Activated gamma-delta T cell treated with Interleukin-2 at 50 U/mL for 16 hours (primary cell): ENCODE data around the gene ZNF385B.

ENCODE experiments used
- DNase-seq: peaks from one replicate; pipeline ENCODE4 v3.0.0-alpha.2; 2020

ZNF385B gene

GRCh38 chr2:179741317-179741716, 120.1 kb downstream of the ZNF385B start:
- no peak for DNase-seq

GRCh38 chr2:179729966-179730365, 131.4 kb downstream of the ZNF385B start:
- no peak for DNase-seq

- DNase-seq = no peak
These were observed 134.8 kb downstream of the ZNF385B start for GRCh38 chr2:179726461-179727180.

GRCh38 chr2:179724403-179724802, 137.0 kb downstream of the ZNF385B start:
- DNase-seq = no peak

GRCh38 chr2:179720173-179720772, 141.1 kb downstream of the ZNF385B start:
- no peak for DNase-seq

GRCh38 chr2:179715871-179716270, 145.5 kb downstream of the ZNF385B start:
- no peak for DNase-seq

GRCh38 chr2:179715196-179715595, 146.2 kb downstream of the ZNF385B start:
- DNase-seq = no peak

- DNase-seq = no peak
These were observed 148.6 kb downstream of the ZNF385B start for GRCh38 chr2:179712825-179713224.

GRCh38 chr2:179711375-179711774, 150.0 kb downstream of the ZNF385B start:
- DNase-seq = no peak

- DNase-seq = no peak
These were observed 157.7 kb downstream of the ZNF385B start for GRCh38 chr2:179703702-179704101.

- no peak for DNase-seq
These were observed 158.5 kb downstream of the ZNF385B start for GRCh38 chr2:179702912-179703311.

GRCh38 chr2:179701524-179702110, 159.8 kb downstream of the ZNF385B start:
- no peak for DNase-seq

GRCh38 chr2:179695486-179695885, 165.9 kb downstream of the ZNF385B start:
- DNase-seq = no peak

- DNase-seq = no peak
These were observed 166.4 kb downstream of the ZNF385B start for GRCh38 chr2:179694963-179695362.

GRCh38 chr2:179692610-179693009, 168.8 kb downstream of the ZNF385B start:
- no peak for DNase-seq

GRCh38 chr2:179692043-179692442, 169.4 kb downstream of the ZNF385B start:
- DNase-seq = no peak

GRCh38 chr2:179691235-179691634, 170.2 kb downstream of the ZNF385B start:
- no peak for DNase-seq

- no peak for DNase-seq
These were observed 174.6 kb downstream of the ZNF385B start for GRCh38 chr2:179686718-179687342.

GRCh38 chr2:179686069-179686468, 175.3 kb downstream of the ZNF385B start:
- DNase-seq = no peak

- no peak for DNase-seq
These were observed 176.3 kb downstream of the ZNF385B start for GRCh38 chr2:179685146-179685545.

GRCh38 chr2:179682756-179683155, 178.7 kb downstream of the ZNF385B start:
- no peak for DNase-seq

GRCh38 chr2:179677746-179678505, 183.5 kb downstream of the ZNF385B start:
- DNase-seq = no peak

- no peak for DNase-seq
These were observed 184.2 kb downstream of the ZNF385B start for GRCh38 chr2:179677077-179677688.
